ENCODE measurements around the gene BRF1. TPM values are rescaled to one million over a fixed set of nuclear protein-coding genes. Genes with fewer than 3 reads are reported as not detected.

The BRF1 gene
- total RNA-seq, 1 experiment from 2014 or later = 41.2 TPM

DNA sequence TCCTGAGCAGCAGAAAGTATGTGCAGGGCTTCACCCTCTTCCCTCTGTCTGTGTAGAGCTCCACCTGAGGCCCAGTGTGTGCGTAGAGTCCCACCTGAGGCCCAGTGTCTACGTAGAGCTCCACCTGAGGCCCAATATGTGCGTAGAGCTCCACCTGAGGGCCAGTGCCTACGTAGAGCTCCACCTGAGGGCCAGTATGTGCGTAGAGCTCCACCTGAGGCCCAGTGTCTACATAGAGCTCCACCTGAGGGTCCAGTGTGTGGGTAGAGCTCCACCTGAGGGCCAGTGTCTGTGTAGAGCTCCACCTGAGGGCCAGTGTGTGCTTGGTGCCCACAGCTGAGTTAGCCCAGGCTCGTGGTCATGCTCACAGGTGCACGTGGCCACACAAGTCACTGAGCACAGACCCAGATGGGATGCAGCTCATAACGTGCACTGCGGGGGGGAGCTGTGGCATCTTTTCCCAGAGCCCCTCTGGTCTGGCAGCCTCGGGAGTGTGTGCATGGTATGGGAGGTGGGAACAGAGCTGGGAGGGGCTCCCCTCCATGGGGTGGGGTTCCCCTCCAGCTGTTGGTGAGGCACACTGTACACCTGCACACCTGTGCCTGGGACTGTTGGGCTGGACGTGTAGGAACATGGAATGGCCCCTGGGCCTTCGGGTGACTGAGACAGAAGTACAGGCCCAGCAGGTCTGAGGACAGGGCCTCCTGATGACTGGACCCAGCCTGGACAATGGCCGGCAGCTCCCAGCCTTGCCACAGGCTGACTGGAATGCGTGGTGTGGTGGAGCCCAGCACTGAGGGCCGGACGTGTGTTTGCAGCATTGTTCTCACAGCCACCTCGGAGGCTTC, 33.8 kb upstream of the BRF1 start:
- no peak overlapping the region for H2AFZ ChIP-seq (ENCODE audit: low read depth, low read length, poor library complexity, severe bottlenecking)
- no peaks in the 10 kb centered on the region for H3K27me3 ChIP-seq (ENCODE audit: insufficient read depth, low read length)
- no peaks in the 10 kb centered on the region for H4K20me1 ChIP-seq (ENCODE audit: insufficient read depth)
- ATAC-seq (peak; percentile 51; the same call in 1 of the 2 replicates), DNase-seq (ENCODE audit: low read depth, low spot score) (peak; percentile 12)
- H3K4me2 ChIP-seq (ENCODE audit: low read length) = no peak overlapping the region
- H3K27ac ChIP-seq (ENCODE audit: low read depth, low read length) = no peak overlapping the region; the same call in 1 of the 2 replicates
- peaks cover 42% of the 10 kb centered on the region for H3K79me2 ChIP-seq (ENCODE audit: insufficient read depth, low read length)
- no peaks in the 10 kb centered on the region for H3K36me3 ChIP-seq (ENCODE audit: control insufficient read depth in 1 of 2, insufficient read depth in 2 of 2, low read length in 2 of 2)
- ChIA-PET CTCF (interaction anchor here (0.6 to 1.3 kb wide), 6 partner anchors 18 to 244 kb away, joined by 3 to 6 read pairs (median 4); partner anchors contain the start of genes BRF1 and JAG2), POLR2A (interaction anchor here (1.4 kb wide), 1 partner anchor 33 kb away, joined by 5 read pairs; the partner anchor contains the start of gene BRF1), RAD21 (ENCODE audit: low non-redundant PET in 1 of 2, low total read pairs in 2 of 2, uncharacterized antibody in 2 of 2, unreplicated experiment in 2 of 2) (interaction anchor here in 1 of 2 experiments (0.6 to 1.2 kb wide), 2 partner anchors 20 to 179 kb away, joined by 3 to 4 read pairs; partner anchors contain the start of gene PACS2)
- TF ChIP-seq RAD21 (IDR thresholded peaks at IDR 0.05; ENCODE audit: low read depth) (peak; percentile 72), SRF (IDR thresholded peaks at IDR 0.05; ENCODE audit: low read depth) (no peak)
- TF ChIP-seq, protein P1, sequence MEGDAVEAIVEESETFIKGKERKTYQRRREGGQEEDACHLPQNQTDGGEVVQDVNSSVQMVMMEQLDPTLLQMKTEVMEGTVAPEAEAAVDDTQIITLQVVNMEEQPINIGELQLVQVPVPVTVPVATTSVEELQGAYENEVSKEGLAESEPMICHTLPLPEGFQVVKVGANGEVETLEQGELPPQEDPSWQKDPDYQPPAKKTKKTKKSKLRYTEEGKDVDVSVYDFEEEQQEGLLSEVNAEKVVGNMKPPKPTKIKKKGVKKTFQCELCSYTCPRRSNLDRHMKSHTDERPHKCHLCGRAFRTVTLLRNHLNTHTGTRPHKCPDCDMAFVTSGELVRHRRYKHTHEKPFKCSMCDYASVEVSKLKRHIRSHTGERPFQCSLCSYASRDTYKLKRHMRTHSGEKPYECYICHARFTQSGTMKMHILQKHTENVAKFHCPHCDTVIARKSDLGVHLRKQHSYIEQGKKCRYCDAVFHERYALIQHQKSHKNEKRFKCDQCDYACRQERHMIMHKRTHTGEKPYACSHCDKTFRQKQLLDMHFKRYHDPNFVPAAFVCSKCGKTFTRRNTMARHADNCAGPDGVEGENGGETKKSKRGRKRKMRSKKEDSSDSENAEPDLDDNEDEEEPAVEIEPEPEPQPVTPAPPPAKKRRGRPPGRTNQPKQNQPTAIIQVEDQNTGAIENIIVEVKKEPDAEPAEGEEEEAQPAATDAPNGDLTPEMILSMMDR (IDR thresholded peaks at IDR 0.05 in 2 of 3, conservative IDR thresholded peaks at IDR 0.05 in 1 of 3; ENCODE audit: borderline replicate concordance in 1 of 3, insufficient read depth in 1 of 3, low read depth in 2 of 3, low read length in 2 of 3) = peak; percentile 14 to 95 (median 20); a peak in 3 of 6 replicates
- H3K4me1 ChIP-seq (ENCODE audit: control insufficient read depth in 1 of 2, insufficient read depth in 2 of 2, low read length in 2 of 2) = peaks cover 16 to 17% of the 10 kb centered on the region in 2 experiments; a peak in 3 of 4 replicates
- BruUV-seq (replicated peaks) = no TSS peak
- H3K9me2 ChIP-seq (ENCODE audit: insufficient read depth) = no peaks in the 10 kb centered on the region
- H3K9ac ChIP-seq (ENCODE audit: low read length) = no peak overlapping the region
- H3K9me3 ChIP-seq (ENCODE audit: control insufficient read depth in 1 of 2, insufficient read depth in 1 of 2, low read depth in 1 of 2, low read length in 2 of 2) = no peaks in the 10 kb centered on the region
- intact Hi-C loops (cut with micrococcal nuclease) = no loop called here
- H3K4me3 ChIP-seq (replicated peaks in 1 of 2; ENCODE audit: low read depth in 1 of 2, low read length in 2 of 2) = no peak overlapping the region

All from HCT116 (cell line).